GM19463 (cell line): ENCODE results near the gene SNTG2.
"Not testable (repeated sequence)": the region's sequence is repeated elsewhere in the genome, so short reads cannot be mapped to it uniquely, and the experiment has no call there.

Experiments
- ATAC-seq: cut with Tn5 transposase; IDR thresholded peaks from one replicate; pipeline ENCODE4 v1.9.1; 2021; ENCODE audit warnings: mild to moderate bottlenecking, moderate library complexity; ENCODE audit not compliant: unreplicated experiment

The SNTG2 gene

GRCh38 chr2:950080-950966, at the start of gene SNTG2:
Gene SNTG2 (plus strand): TSS chr2:950849. CDS start chr2:950997, 148 bp downstream.
- ATAC-seq: peak; percentile 34

- ATAC-seq: no peak
These were observed 48.1 kb upstream of the SNTG2 start for GRCh38 chr2:902584-902983.

- ATAC-seq: no peak
These were observed 47.3 kb upstream of the SNTG2 start for GRCh38 chr2:903223-903900.

GRCh38 chr2:904246-905024, 46.2 kb upstream of the SNTG2 start:
- no peak for ATAC-seq

- no peak for ATAC-seq
These were observed 45.4 kb upstream of the SNTG2 start for GRCh38 chr2:905091-905832.

- ATAC-seq: no peak
These were observed 44.9 kb upstream of the SNTG2 start for GRCh38 chr2:905833-906140.

GRCh38 chr2:907706-908105, 42.9 kb upstream of the SNTG2 start:
- no peak for ATAC-seq

- no peak for ATAC-seq
These were observed 42.1 kb upstream of the SNTG2 start for GRCh38 chr2:908568-908967.

- not testable (repeated sequence) for ATAC-seq
These were observed 40.8 kb upstream of the SNTG2 start for GRCh38 chr2:909764-910379.

GRCh38 chr2:910698-911097, 40.0 kb upstream of the SNTG2 start:
- no peak for ATAC-seq

GRCh38 chr2:915979-916378, 34.7 kb upstream of the SNTG2 start:
- ATAC-seq: no peak

GRCh38 chr2:916935-917334, 33.7 kb upstream of the SNTG2 start:
- ATAC-seq: no peak

- no peak for ATAC-seq
These were observed 31.0 kb upstream of the SNTG2 start for GRCh38 chr2:919672-920071.

GRCh38 chr2:920573-920972, 30.1 kb upstream of the SNTG2 start:
- no peak for ATAC-seq

- no peak for ATAC-seq
These were observed 29.6 kb upstream of the SNTG2 start for GRCh38 chr2:920999-921398.

- no peak for ATAC-seq
These were observed 28.5 kb upstream of the SNTG2 start for GRCh38 chr2:922185-922584.

- ATAC-seq: no peak
These were observed 26.6 kb upstream of the SNTG2 start for GRCh38 chr2:923832-924601.

GRCh38 chr2:924701-925100, 25.9 kb upstream of the SNTG2 start:
- no peak for ATAC-seq

GRCh38 chr2:925309-925708, 25.3 kb upstream of the SNTG2 start:
- ATAC-seq: no peak

GRCh38 chr2:925711-926110, 24.9 kb upstream of the SNTG2 start:
- no peak for ATAC-seq
